K562 (cell line): Measurements from ENCODE around the gene DDX54. TPM values are rescaled to one million over a fixed set of nuclear protein-coding genes. Genes with fewer than 3 reads are reported as not detected.

ENCODE experiments used
- ATAC-seq: fragments of 200-7000 bp; cut with Tn5 transposase; 3 replicates; pipeline ENCODE4 v1.9.1; 2020; ENCODE audit warnings: moderate library complexity
- BruUV-seq: library from RNA; stranded (reverse); fragments of 400-500 nt; replicated peaks from 2 replicates; lab custom pipeline; 2021; lab: Mats Ljungman, UMichigan
- CTCF ChIA-PET: fragments of 300-600 bp; formaldehyde crosslinking; extraction: SDS; loops from one replicate; lab custom pipeline; 2021; ENCODE audit warnings: low intra/inter-chr PET ratio; lab: Yijun Ruan, JAX
- POLR2A ChIA-PET: fragments of 300-600, 350-650 bp; sonication (Branson Sonifier 250); formaldehyde crosslinking; extraction: SDS; loops from one replicate; lab custom pipeline; 2021; ENCODE audit warnings: antibody characterized with exemption, inconsistent platforms; lab: Yijun Ruan, JAX
- DNase-seq, 4 experiments: peaks; one replicate each; pipeline versions ENCODE4 v3.0.0 to v3.0.0-alpha.2; 2011 to 2018; ENCODE audit warnings: low spot score in 3 of 4, mixed read lengths in 3 of 4; ENCODE audit errors: extremely low read depth in 1 of 4
- FAIRE-seq: peaks from 2 replicates; lab custom pipeline; 2011; peaks lifted over from hg19 to GRCh38; lab: Jason Lieb, UNC
- H2AFZ ChIP-seq: 2 replicates; pipeline ENCODE4 v1.6.0; 2011; ENCODE audit warnings: low read depth, low read length, control low read depth, inconsistent platforms
- H3K27ac ChIP-seq: fragments of 200-600 bp; 3 replicates; pipeline ENCODE4 v1.8.0; 2011; ENCODE audit warnings: low read depth, mild to moderate bottlenecking, control low read depth, inconsistent platforms, low read length, moderate library complexity, mixed read lengths; ENCODE audit errors: extremely low read depth
- H3K27me3 ChIP-seq, 2 experiments: fragments of 300-600 bp in 1 of 2; 2 replicates in 1 of 2; 3 replicates in 1 of 2; pipeline versions ENCODE4 v1.6.0 to v1.8.0; 2011; ENCODE audit warnings: inconsistent platforms in 2 of 2, low read length in 2 of 2, mild to moderate bottlenecking in 1 of 2, mixed read lengths in 1 of 2, moderate library complexity in 1 of 2; ENCODE audit not compliant: control insufficient read depth in 2 of 2, insufficient read depth in 2 of 2
- H3K36me3 ChIP-seq: fragments of 300-600 bp; 3 replicates; pipeline ENCODE4 v1.8.0; 2011; ENCODE audit warnings: mild to moderate bottlenecking, low read length, inconsistent platforms; ENCODE audit not compliant: control insufficient read depth, insufficient read depth
- H3K4me1 ChIP-seq, 2 experiments: fragments of 200-600 bp in 1 of 2; replicated peaks in 1 of 2; 2 replicates in 1 of 2; 3 replicates in 1 of 2; pipeline versions ENCODE4 v1.5.1 to v1.8.0; 2011; ENCODE audit warnings: inconsistent platforms in 2 of 2, low read length in 2 of 2, mild to moderate bottlenecking in 1 of 2, mixed read lengths in 1 of 2, moderate library complexity in 1 of 2; ENCODE audit not compliant: control insufficient read depth in 2 of 2, insufficient read depth in 2 of 2
- H3K4me2 ChIP-seq: 2 replicates; pipeline ENCODE4 v1.6.1; 2011; ENCODE audit warnings: low read length, control low read depth, inconsistent platforms, mixed read lengths; ENCODE audit not compliant: insufficient read depth
- H3K4me3 ChIP-seq: fragments of 200-600 bp; sonication (generic), shearing (Covaris generic); 2 replicates; pipeline ENCODE4 v1.5.1; 2016; ENCODE audit warnings: control low read depth, inconsistent platforms
- H3K79me2 ChIP-seq: fragments of 200-600 bp; 3 replicates; pipeline ENCODE4 v1.8.0; 2011; ENCODE audit warnings: low read length, inconsistent platforms; ENCODE audit not compliant: control insufficient read depth, insufficient read depth
- H3K9ac ChIP-seq, 2 experiments: 2 replicates each; pipeline versions ENCODE4 v1.6.0 to v1.6.1; 2011; ENCODE audit warnings: low read depth in 2 of 2, low read length in 2 of 2, control low read depth in 1 of 2, inconsistent platforms in 1 of 2, mild to moderate bottlenecking in 1 of 2, mixed read lengths in 1 of 2; ENCODE audit not compliant: insufficient read depth in 1 of 2
- H3K9me1 ChIP-seq: one replicate; pipeline ENCODE4 v1.6.0; 2011; ENCODE audit warnings: inconsistent platforms, mild to moderate bottlenecking, low read length, moderate library complexity; ENCODE audit not compliant: control insufficient read depth, insufficient read depth
- H3K9me3 ChIP-seq: replicated peaks from 2 replicates; pipeline ENCODE4 v1.5.1; 2011; ENCODE audit warnings: low read depth, low read length, inconsistent platforms; ENCODE audit not compliant: control insufficient read depth, insufficient read depth
- H4K20me1 ChIP-seq: replicated peaks from 2 replicates; pipeline ENCODE4 v1.6.1; 2011; ENCODE audit warnings: low read length, inconsistent platforms, mixed read lengths; ENCODE audit not compliant: control insufficient read depth, insufficient read depth
- BCOR ChIP-seq: fragments of 450-650 bp; IDR thresholded peaks from 2 replicates; pipeline ENCODE4 v1.6.1; 2016
- CEBPZ ChIP-seq: fragments of 150-350 bp; IDR thresholded peaks from 2 replicates; pipeline ENCODE4 v1.6.1; 2014; ENCODE audit warnings: low read depth, mild to moderate bottlenecking, low read length, borderline replicate concordance
- KLF10 ChIP-seq: fragments of 250-450 bp; sonication (Bioruptor Pico); IDR thresholded peaks from 2 replicates; pipeline ENCODE4 v1.6.1; 2021; ENCODE audit warnings: matching md5 sums
- MLLT1 ChIP-seq, 2 experiments: fragments of 450-650 bp; IDR thresholded peaks; 2 replicates each; pipeline ENCODE4 v1.6.1; 2016
- RBM25 ChIP-seq: fragments of 200-400 bp; formaldehyde crosslinking; IDR thresholded peaks from 2 replicates; pipeline ENCODE4 v1.6.1; 2018; ENCODE audit warnings: low read length, low read depth, moderate library complexity; ENCODE audit not compliant: severe bottlenecking
- ZBTB9 ChIP-seq: fragments of 450-650 bp; formaldehyde crosslinking; IDR thresholded peaks from 2 replicates; pipeline ENCODE4 v1.4.0; 2020; ENCODE audit warnings: mild to moderate bottlenecking, moderate library complexity
- ZFP36 ChIP-seq: fragments of 150-350 bp; IDR thresholded peaks from 2 replicates; pipeline ENCODE4 v1.6.1; 2018; ENCODE audit warnings: low read length, low read depth; ENCODE audit not compliant: partially characterized antibody
- ZKSCAN1 ChIP-seq: fragments of 150-350 bp; IDR thresholded peaks from 2 replicates; pipeline ENCODE4 v1.6.1; 2016; ENCODE audit warnings: low read depth, low read length
- ZNF124 ChIP-seq: sonication (generic); formaldehyde crosslinking; IDR thresholded peaks from 2 replicates; pipeline ENCODE4 v1.8.1; 2022; ENCODE audit warnings: missing genetic modification reagents
- ZNF655 ChIP-seq: fragments of 250-450 bp; sonication (Bioruptor Pico); IDR thresholded peaks from 2 replicates; pipeline ENCODE4 v1.5.0; 2021
- WGBS: fragments of 100-300 bp; shearing (Covaris generic); methylation state at CpG from one replicate; pipeline ENCODE4 v1.1.6; 2016; ENCODE audit warnings: low coverage, mixed read lengths; ENCODE audit not compliant: insufficient coverage; ENCODE audit errors: missing lambda C conversion rate; 5-methylcytosine and 5-hydroxymethylcytosine counted together
- in situ Hi-C: fragments of 300-500 bp; cut with MboI; formaldehyde crosslinking; loops from 4 replicates; pipeline ENCODE4 v1.15.0; 2018; ENCODE audit warnings: inconsistent platforms, mixed read lengths
- intact Hi-C: fragments of 100-400 bp; cut with micrococcal nuclease; formaldehyde crosslinking; loops from 2 replicates; pipeline ENCODE4 v1.14.2; 2022
- polyA plus RNA-seq, 8 experiments: library from polyadenylated mRNA; depleted of rRNA in 4 of 8; stranded (reverse) in 5 of 8; unstranded in 3 of 8; fragments of >200 nt; fragmentation: Nextera tagmentation in 2 of 8; fragmentation: Illumina TruSeq in 1 of 8; extraction: Ambion mirVana in 2 of 8; extraction: Trizol in 1 of 8; gene quantifications; 2 replicates each; pipeline versions ENCODE4 v1.2.1 to v1.2.3, GENCODE V29; 2011 to 2014; ENCODE audit warnings: inconsistent platforms in 1 of 8, missing spikeins in 1 of 8
- total RNA-seq, 7 experiments: library from RNA; depleted of rRNA in 6 of 7; stranded (reverse); fragments of >200 nt in 6 of 7; fragmentation: Illumina TruSeq in 2 of 7; extraction: Trizol in 2 of 7; gene quantifications; 2 replicates each; pipeline versions ENCODE4 v1.2.1 to v1.2.3, GENCODE V29; 2011 to 2021; ENCODE audit warnings: low replicate concordance in 1 of 7

The DDX54 gene
- total and polyA plus RNA-seq, 9 of the 15 experiments (the other 6 are each of a cell fraction or from before 2014, with no cell fraction given) = 1.4 to 135 (median 51.4) TPM

GRCh38 chr12:113183030-113183589 is 2.2 kb downstream of the DDX54 start:
- CTCF ChIA-PET = no interaction called here
- H3K9me1 ChIP-seq = no peaks in the 10 kb centered on the region
- DNase-seq (no peak), FAIRE-seq (peak; percentile 15), ATAC-seq (no peak)
- no peak for TF ChIP-seq ZBTB9 (CRISPR knock-in tag)
- no peak for TF ChIP-seq CEBPZ
- no peak for TF ChIP-seq KLF10
- TF ChIP-seq ZKSCAN1 = peak; percentile 90
- no peak for TF ChIP-seq ZNF124 (CRISPR knock-in tag)
- no peak for TF ChIP-seq ZNF655 (CRISPR knock-in tag)
- peak; percentile 77 for TF ChIP-seq RBM25
- peak; percentile 63; the same call in 1 of the 2 replicates for TF ChIP-seq BCOR
- no peak for TF ChIP-seq MLLT1 (IDR thresholded peaks at IDR 0.05)
- TF ChIP-seq ZFP36 = peak; percentile 41
- peaks cover 74% of the 10 kb centered on the region for H3K79me2 ChIP-seq
- BruUV-seq = no TSS peak
- H4K20me1 ChIP-seq = peaks cover 9% of the 10 kb centered on the region
- H3K4me3 ChIP-seq = no peak overlapping the region
- no peaks in the 10 kb centered on the region for H3K9me3 ChIP-seq
- no peak overlapping the region for H2AFZ ChIP-seq
- peak overlapping the region; percentile 84; the same call in 1 of the 2 replicates for H3K4me2 ChIP-seq
- no peaks in the 10 kb centered on the region for H3K27me3 ChIP-seq
- peaks cover 68% of the 10 kb centered on the region for H3K36me3 ChIP-seq
- intact Hi-C loops (no loop called here), in situ Hi-C loops (loop anchor here (25.0 kb wide), 1 partner anchor 229 kb away; the partner anchor contains the start of genes SDS and SDSL)
- H3K9ac ChIP-seq = peak overlapping the region; percentile 26 to 29; a peak in 2 of 4 replicates
- WGBS = 95% methylated on average over 10 of the region's 11 CpGs
- peaks cover 26 to 40% of the 10 kb centered on the region in 2 experiments; a peak in 4 of 5 replicates for H3K4me1 ChIP-seq
- POLR2A ChIA-PET = interaction anchor here (0.6 to 0.9 kb wide), 3 partner anchors 11 to 285 kb away, joined by 3 to 4 read pairs (median 3); no protein-coding TSS in a partner anchor
- H3K27ac ChIP-seq = 0 out of 3 replicates have a peak overlapping the region, but pooled peaks have one; percentile 4
